Measurements from ENCODE around the gene TOE1.
"Not testable (repeated sequence)": the region's sequence is repeated elsewhere in the genome, so short reads cannot be mapped to it uniquely, and the experiment has no call there.

The TOE1 gene

GRCh38 chr1:45339789-45340558 is at the start of gene TOE1, which contains the start of gene MUTYH:
TOE1 (plus strand) TSS chr1:45340170; CDS start chr1:45340253, 83 bp downstream.
MUTYH (minus strand) TSS chr1:45340440; CDS start chr1:45334505, 5,935 bp downstream.
- DNase-seq, result peak; percentile 94

DNA sequence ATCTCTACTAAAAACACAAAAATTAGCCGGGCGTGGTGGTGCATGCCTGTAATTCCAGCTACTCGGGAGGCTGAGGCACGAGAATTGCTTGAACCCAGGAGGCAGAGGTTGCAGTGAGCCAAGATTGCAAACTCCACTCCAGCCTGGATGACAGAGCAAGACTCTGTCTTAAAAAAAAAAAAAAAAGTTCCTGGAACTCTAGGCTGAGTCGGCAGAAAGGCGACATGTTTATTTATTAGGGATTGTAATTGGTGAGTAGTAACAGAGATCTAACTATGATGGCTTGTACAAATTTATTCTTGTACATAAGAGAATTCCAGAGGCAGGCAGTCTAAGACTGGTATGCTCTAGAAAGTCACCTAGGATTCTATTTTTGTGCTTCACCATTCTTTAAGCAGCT is 49.0 kb upstream of the TOE1 start:
- DNase-seq, result not testable (repeated sequence)

DNA sequence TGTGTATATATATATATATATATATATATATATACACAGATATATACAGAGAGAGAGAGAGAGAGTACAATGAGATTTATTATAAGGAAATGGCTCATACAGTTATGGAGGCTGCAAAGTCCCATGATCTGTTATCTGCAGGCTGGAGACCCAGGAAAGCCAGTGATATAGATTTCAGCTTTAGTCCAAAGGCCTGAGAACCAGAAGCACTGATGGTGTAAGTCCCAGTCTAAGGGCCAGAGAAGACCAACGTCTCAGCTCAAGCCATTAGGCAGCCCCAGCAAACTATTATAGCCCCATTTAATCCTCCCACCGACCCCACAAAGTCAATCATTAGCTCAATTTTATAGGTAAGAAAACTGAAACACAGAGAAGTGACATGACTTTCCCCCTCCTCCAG is 48.3 kb upstream of the TOE1 start:
- no peak for DNase-seq

- no peak for DNase-seq
Measured at GRCh38 chr1:45297666-45298356, 42.2 kb upstream of the TOE1 start.

- DNase-seq, result no peak
Measured at GRCh38 chr1:45299296-45299695, 40.7 kb upstream of the TOE1 start.

GRCh38 chr1:45299981-45300668 is 39.8 kb upstream of the TOE1 start:
- DNase-seq, result peak; percentile 53

- no peak for DNase-seq
Measured at GRCh38 chr1:45300669-45300997, 39.3 kb upstream of the TOE1 start.

- DNase-seq, result no peak
Measured at GRCh38 chr1:45302505-45303150, 37.3 kb upstream of the TOE1 start.

DNA sequence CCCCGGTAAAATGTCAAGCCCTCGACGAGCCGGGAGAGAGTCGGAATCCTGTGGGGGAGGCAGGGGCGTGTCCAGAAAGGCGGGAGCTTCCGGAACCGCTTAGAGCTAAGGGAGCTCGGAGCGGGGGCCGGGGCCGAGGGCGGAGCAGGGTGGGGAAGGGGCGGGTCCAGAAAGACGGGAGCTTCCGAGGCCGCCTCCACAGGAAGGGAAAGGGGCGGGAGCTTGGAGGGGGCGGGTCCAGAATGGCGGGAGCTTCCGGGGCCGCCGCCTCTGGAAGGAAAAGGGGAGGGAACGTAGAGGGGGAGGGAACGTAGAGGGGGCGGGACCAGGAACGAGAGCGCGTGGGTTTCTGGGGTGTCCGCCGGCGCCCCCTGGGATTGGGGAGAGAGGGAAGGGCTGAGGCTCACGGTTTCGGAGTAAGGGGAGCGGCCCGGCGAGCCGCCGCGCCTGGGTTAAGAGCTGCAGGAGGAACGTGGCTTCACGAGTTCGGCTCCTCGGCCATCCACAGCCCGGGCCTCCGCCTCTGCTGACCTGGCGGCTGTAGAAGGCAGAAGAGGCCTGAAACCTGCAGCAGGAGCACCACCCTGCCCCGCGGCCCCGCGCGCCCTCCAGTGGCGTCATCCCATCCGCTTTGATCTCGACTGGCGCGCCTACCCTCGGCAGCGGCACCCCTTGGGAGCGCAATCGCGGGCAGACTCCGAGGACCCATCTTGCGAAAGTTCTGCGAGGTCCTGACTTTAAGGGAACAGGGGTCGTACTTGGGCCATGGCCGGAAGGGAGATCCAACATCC is 36.3 kb upstream of the TOE1 start:
- peak; percentile 99 for DNase-seq

DNA sequence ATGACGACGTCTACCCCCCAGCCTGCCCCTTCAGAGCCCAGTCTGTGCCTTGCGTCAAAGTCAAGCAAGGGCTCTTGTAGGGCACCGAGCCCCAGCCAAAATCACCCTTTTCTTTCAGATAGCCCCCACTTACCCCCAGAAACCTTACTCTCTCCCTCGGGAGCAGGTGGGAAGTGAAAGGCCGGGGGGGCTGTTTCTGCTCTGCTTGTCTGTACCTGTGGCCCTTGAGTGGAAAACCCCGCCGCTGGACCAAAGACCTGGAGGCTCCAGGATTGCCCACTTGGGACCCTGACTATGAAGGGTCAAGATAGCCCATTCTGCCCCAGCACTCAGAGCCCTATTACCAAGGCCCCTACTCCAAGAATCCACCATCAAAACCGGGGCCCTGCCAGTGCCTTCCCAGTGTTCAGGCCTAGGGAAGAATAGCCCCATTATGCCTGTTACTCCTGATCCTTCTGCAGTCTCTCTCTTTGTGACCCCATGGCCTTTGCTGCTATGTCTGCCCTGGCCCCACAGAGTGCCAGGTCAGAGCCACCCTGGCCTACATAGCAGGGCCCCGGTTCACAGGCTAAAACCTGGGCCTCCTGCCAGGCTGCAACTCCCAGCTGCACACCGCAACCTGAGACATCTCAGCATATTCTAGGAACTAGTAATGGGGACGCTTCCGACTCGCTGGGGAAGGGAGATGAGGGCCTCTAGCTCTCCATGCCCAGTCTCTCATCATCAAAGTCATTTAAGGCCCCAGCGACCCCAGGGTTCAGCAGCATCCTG is 35.5 kb upstream of the TOE1 start:
- DNase-seq, result no peak

- no peak for DNase-seq
Measured at GRCh38 chr1:45305231-45305630, 34.7 kb upstream of the TOE1 start.

GRCh38 chr1:45306319-45306718 is 33.7 kb upstream of the TOE1 start:
- no peak for DNase-seq

GRCh38 chr1:45306905-45307304 is 33.1 kb upstream of the TOE1 start:
- no peak for DNase-seq

DNA sequence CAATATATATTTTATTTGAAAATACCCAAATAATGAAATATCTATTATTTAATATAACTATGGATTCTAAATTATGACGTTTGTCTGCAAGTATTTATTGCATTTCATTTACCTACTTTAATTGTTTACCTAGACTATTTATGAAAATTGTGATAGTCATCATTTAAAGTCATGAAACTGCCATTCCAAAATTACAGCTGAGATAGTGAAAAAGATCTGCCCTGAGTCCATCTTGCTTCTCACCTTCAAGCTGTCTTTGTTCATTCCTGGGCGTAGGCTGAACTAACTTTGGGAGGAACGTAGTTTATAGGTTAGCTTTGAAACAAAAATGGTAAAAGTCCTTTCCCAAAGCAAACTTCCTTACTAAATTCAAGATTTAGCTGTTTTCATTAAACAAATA is 25.7 kb upstream of the TOE1 start:
- no peak for DNase-seq

GRCh38 chr1:45317166-45317565 is 22.8 kb upstream of the TOE1 start:
- no peak for DNase-seq

- DNase-seq, result no peak
Measured at GRCh38 chr1:45319761-45320160, 20.2 kb upstream of the TOE1 start.

DNA sequence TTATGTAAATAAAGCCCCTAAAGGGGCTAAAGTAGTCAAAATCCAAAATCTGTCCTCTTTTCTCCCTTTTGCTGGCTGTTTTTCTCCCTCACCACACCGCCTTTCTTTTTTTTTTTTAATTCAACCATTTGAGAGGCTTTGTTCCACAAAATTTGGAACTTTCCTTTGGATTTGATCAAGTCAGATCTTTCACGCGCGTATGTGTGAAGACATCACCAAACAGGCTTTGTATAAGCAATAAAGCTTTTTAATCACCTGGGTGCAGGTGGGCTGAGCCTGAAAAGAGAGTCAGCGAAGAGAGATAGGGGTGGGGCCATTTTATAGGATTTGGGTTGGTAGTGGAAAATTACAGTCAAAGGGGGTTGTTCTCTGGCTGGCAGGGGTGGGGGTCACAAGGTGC is 18.5 kb upstream of the TOE1 start:
- DNase-seq, result no peak

- no peak for DNase-seq
Measured at GRCh38 chr1:45322486-45323040, 17.4 kb upstream of the TOE1 start.

DNA sequence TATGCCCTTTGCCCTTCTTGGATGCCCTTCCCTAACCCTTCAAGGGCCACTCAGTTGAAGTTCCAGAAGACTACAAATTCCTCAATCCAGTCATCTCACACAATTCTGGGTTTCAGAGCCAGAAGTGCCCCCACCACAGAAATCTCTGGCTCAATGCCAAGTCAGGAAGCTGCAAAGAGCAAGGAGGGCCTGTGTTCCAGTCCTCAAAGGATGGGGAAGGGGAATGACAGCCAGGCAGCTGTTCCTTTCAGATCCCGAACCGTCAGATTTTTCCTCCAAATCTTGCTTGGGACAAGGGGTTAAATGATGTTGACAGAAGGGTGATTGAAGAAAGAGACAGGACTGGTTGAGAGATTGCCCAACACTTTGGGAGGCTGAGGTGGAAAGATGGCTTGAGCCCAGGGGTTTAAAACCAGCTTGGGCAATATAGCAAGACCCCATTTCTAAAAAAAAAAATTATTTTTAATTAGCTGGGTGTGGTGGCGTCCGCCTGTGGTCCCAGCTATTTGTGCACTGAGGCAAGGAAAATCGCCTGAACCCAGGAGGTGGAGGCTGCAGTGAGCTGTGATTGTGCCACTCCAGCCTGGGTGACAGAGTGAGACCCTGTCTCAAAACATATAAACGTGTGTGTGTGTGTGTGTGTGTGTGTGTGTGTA is 14.0 kb upstream of the TOE1 start:
- DNase-seq, result no peak
